Mesodermal cell (in vitro differentiated cells): ENCODE data around the gene PCDH15.
"Not testable (repeated sequence)": the region's sequence is repeated elsewhere in the genome, so short reads cannot be mapped to it uniquely, and the experiment has no call there.

Experiments used
- H3K27ac ChIP-seq: 2 replicates; pipeline ENCODE4 v1.7.0; 2013; ENCODE audit warnings: mild to moderate bottlenecking, low read depth, low read length, moderate library complexity; ENCODE audit not compliant: severe bottlenecking
- H3K36me3 ChIP-seq: 2 replicates; pipeline ENCODE4 v1.7.1; 2013; ENCODE audit warnings: mild to moderate bottlenecking, low read length, moderate library complexity; ENCODE audit not compliant: control insufficient read depth, insufficient read depth
- H3K4me1 ChIP-seq: one replicate; pipeline ENCODE4 v1.7.1; 2013; ENCODE audit warnings: mild to moderate bottlenecking, low read length; ENCODE audit not compliant: insufficient read depth, control insufficient read depth, poor library complexity, severe bottlenecking
- H3K4me3 ChIP-seq: 2 replicates; pipeline ENCODE4 v1.7.0; 2013; ENCODE audit warnings: low read length, control low read depth, mild to moderate bottlenecking; ENCODE audit not compliant: insufficient read depth, poor library complexity, severe bottlenecking; ENCODE audit errors: extremely low read depth
- H3K9me3 ChIP-seq: 2 replicates; pipeline ENCODE4 v1.7.1; 2013; ENCODE audit warnings: mild to moderate bottlenecking, low read length, moderate library complexity; ENCODE audit not compliant: control insufficient read depth
- WGBS, 2 experiments: methylation state at CpG; one replicate each; pipeline ENCODE4 v1.1.5; 2013; ENCODE audit warnings: missing lambda C conversion rate in 2 of 2; ENCODE audit not compliant: insufficient coverage in 2 of 2; 5-methylcytosine and 5-hydroxymethylcytosine counted together

PCDH15 gene

DNA sequence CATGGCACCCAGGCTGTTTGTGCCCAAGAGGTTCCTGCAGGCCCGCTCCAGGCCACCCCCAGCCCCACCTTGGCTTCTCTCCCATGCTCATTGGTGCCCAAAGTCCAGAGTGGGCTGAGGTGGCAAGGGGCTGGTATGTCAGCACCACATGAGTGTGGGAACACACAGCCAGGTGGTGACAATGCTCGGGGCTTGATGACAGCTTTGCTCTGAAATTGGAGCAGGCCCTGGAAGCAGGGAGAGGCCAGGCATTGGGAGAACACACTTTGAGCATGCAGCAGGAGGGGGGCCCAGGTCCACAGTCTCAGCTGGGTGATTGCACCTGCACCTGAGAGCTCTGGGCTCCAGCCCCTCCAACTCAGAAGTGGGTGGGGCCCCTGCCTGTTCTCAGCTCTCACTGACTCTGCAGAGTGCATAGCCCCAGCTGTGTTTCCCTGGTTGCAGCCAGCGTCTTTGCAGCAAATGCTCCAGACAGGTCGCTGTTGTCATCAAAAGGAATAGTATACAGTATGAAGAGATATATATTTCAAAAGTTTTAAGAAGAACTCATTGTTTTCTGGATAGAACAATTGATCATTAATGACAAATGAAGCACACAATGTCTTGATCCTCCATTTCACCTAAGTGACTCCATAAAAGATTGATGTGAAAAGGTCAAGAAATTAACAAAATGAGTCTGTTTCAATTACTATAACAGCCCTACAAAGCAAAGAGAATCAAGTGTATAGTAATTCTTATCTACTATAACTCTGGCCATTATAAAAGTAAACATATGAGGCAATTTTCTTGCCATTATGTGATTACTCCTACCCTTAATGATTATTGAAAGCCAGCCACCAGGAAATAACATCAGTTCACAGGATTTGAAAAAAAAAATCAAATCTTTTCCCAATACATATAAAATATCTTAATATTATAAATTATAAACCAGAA, 848.1 kb downstream of the PCDH15 start:
- Histone ChIP-seq H3K4me3 (no peak overlapping the region), H3K27ac (no peak overlapping the region), H3K4me1 (peaks cover 6% of the 10 kb centered on the region), H3K9me3 (peaks cover 11% of the 10 kb centered on the region), H3K36me3 (no peaks in the 10 kb centered on the region)
- WGBS, 2 experiments, result 77 to 80% methylated on average over 1 to 2 of the region's 4 CpGs

DNA sequence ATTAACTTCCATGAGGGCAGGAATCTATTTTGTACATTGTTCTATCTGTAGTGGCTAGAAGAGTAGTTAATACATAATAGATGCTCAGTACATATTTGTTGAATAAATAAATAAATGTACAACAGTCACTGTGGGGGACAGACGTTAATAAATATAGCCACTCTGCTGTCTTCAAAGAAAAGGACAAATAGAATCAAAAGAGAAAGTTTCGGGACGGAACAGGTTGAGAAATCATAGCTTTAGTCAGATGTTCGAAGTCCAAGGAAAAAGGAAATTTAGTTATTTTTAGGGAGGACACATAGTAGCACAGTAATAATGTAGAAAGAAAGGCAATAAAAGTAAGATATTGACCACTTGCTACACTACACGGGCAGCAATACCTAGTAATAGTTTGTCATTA, 861.4 kb downstream of the PCDH15 start:
- Histone ChIP-seq H3K9me3 (no peaks in the 10 kb centered on the region), H3K36me3 (no peaks in the 10 kb centered on the region), H3K4me1 (no peaks in the 10 kb centered on the region), H3K4me3 (no peak overlapping the region), H3K27ac (no peak overlapping the region)
- WGBS, 2 experiments, result 67 to 80% methylated on average over 3 of the region's 5 CpGs

DNA sequence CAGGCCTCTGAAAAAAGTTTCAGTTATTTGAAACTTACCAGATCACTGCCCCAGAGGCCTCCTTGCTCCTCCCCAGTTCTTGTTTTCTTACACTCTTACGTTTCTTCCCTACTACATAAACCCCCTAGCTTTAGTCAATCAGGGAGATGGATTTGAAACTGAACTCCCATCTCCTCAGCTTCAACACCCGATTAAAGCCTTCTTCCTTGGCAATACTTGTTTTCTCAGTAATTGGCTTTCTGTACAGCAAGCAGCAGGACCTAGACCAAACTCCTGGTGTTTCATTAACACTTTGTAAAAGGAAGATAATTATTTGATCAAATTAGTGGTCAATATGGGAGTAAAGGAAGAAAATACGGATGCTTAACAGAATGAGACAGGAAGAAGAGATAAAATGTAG, 870.4 kb downstream of the PCDH15 start:
- Histone ChIP-seq H3K36me3 (no peaks in the 10 kb centered on the region), H3K27ac (no peak overlapping the region), H3K4me1 (no peaks in the 10 kb centered on the region), H3K9me3 (no peaks in the 10 kb centered on the region), H3K4me3 (no peak overlapping the region)
- 50 to 53% methylated on average over 2 to 3 of the region's 3 CpGs for WGBS, 2 experiments

DNA sequence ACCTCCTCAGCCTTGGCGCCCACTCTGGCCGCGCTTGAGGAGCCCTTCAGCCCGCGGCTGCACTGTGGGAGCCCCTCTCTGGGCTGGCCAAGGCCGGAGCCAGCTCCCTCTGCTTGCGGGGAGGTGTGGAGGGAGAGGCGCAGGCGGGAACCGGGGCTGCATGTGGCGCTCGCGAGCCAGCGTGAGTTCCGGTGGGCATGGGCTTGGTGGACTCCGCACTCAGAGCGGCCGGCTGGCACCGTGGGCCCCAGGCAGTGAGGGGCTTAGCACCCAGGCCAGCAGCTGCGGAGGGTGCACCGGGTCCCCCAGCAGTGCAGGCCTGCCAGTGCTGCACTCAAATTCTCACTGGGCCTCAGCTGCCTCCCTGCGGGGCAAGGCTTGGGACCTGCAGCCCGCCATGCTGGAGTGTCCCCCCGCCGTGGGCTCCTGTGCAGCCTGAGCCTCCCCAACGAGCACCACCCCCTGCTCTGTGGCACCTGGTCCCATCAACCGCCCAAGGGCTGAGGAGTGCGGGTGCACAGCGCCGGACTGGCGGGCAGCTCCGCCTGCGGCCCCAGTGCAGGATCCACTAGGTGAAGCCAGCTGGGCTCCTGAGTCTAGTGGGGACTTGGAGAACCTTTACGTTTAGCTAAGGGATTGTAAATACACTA, 876.9 kb downstream of the PCDH15 start:
- not testable (repeated sequence) for H3K36me3 ChIP-seq, H3K4me3 ChIP-seq, H3K4me1 ChIP-seq, H3K27ac ChIP-seq, H3K9me3 ChIP-seq
- WGBS, 2 experiments, result 93 to 98% methylated on average over 22 to 25 of the region's 34 CpGs

DNA sequence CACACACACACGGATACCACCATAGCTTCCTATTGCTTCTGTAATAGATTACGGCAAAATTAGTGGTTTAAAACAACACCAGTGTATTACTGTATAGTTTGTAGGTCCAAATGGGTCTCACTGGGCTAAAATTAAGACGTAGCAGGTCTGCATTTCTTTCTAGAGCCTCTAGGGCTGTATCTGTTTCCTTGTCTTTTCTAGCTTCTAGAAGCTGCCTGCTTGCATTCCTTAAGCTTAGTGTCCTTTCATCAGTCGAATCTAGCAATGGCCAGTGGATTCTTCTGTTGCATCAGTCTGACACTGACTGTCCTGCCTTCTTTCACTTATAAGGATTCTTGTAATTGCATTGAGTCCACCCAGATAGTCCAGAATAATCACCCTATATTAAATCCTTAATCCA, 882.3 kb downstream of the PCDH15 start:
- Histone ChIP-seq H3K9me3 (no peaks in the 10 kb centered on the region), H3K4me3 (no peak overlapping the region), H3K27ac (no peak overlapping the region), H3K4me1 (no peaks in the 10 kb centered on the region), H3K36me3 (no peaks in the 10 kb centered on the region)
- 39 to 68% methylated on average over 2 to 3 of the region's 4 CpGs for WGBS, 2 experiments

DNA sequence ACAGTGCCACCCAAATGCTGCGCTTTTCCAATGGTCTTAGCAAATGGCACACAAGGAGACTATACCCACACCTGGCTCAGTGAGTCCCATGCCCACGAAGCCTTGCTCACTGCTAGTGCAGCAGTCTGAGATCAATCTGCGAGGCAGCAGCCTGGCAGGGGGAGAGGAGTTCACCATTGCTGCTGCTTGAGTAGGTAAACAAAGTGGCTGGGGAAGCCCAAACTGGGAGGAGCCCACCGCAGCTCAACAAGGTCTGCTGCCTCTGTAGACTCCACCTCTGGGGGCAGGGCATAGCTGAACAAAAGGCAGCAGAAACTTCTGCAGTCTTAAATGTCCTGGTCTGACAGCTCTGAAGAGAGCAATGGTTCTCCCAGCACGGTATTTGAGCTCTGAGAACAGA, 891.2 kb downstream of the PCDH15 start:
- WGBS, 2 experiments, result 84 to 89% methylated on average over 4 of the region's 5 CpGs
- Histone ChIP-seq H3K9me3 (no peaks in the 10 kb centered on the region), H3K27ac (no peak overlapping the region), H3K36me3 (no peaks in the 10 kb centered on the region), H3K4me1 (no peaks in the 10 kb centered on the region), H3K4me3 (no peak overlapping the region)

DNA sequence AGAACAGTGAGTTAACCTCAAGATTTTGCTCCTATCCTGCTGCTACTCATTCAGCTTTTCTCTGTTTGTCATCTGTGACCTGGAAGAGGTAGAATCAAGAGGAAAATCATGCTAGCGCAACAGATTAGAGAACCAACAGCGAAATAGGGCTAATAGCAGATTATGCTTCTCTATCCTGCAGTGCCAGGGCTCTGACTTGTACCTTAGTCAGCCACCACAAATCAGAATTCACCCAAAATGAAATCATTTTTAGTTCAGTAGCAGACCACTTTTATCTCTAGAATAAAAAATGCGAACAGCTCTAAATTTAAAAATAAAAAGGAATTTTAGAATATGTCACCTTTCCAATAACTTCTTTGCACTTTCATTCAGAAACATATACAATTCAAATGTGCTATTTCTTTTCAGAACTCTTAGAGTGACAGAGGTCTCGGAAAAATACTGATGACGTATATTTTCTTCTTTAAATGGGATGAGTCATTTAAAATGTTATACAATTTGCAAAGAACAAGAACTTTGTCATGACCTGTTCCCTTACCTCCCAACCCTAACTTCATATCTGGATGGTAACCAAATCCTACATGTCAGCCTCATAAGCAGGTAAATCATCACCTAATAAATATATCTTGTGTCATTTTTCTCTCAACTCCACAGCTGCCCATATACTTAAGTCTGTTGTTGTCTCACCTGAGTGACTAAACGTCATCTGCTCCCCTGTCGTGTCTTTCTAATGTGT, 896.4 kb downstream of the PCDH15 start:
- Histone ChIP-seq H3K4me1 (no peaks in the 10 kb centered on the region), H3K36me3 (no peaks in the 10 kb centered on the region), H3K4me3 (no peak overlapping the region), H3K27ac (no peak overlapping the region), H3K9me3 (no peaks in the 10 kb centered on the region)
- 71 to 87% methylated on average over 4 to 5 of the region's 7 CpGs for WGBS, 2 experiments

DNA sequence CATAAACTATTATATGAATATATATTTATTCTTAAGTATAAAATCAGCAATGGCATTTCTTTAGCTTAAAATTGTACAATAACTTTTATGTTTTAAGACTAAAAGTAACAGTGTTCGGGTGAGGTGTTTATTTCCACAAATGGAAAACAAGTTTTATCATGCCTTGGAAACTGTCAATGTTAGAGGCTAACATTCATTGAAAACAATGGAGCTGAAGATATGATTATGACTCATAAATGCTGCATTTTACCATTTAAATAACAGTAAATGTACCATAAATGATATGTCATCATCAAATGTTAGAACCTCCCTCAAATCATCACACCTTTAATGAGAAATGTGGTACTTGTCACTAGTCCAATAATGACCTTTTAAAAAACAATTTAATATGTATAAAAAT, 897.3 kb downstream of the PCDH15 start:
- Histone ChIP-seq H3K4me3 (no peak overlapping the region), H3K27ac (no peak overlapping the region), H3K9me3 (no peaks in the 10 kb centered on the region), H3K4me1 (no peaks in the 10 kb centered on the region), H3K36me3 (no peaks in the 10 kb centered on the region)
- no CpG with 5 or more reads among the region's 1 CpG for WGBS, 2 experiments

DNA sequence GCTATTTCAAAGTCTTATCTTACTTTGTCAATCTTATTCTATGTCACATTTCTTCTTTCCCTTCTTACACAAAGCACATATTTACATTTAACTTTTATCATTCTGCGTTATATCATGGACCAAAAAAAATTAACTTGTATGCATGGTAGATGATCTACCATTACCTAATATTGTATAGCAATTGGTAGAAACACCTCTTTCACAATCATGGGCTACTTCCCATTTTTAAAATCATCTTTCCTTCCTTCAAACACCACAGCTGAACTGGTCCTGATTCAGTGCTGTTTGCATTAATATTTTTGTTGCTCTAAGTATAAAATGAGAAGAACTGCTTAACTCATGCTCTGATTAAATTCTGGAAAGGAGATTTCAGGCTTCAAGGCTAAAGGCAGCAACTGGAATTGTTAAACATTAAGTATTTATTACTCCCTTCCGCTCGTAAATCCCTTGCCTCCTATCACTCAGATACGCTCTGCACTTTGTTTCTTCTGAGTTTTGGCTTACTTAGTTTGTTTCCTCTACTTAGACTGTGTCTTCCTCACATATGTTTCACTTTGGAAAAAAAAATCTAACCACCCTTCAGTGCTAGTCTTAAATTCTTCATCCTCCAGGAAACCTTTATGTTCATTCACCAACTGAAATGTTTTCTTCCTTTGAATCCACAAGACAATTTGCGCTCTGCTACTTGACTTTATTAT, 901.4 kb downstream of the PCDH15 start:
- 94 to 100% methylated on average over 1 to 4 of the region's 5 CpGs for WGBS, 2 experiments
- no peaks in the 10 kb centered on the region for H3K4me1 ChIP-seq

DNA sequence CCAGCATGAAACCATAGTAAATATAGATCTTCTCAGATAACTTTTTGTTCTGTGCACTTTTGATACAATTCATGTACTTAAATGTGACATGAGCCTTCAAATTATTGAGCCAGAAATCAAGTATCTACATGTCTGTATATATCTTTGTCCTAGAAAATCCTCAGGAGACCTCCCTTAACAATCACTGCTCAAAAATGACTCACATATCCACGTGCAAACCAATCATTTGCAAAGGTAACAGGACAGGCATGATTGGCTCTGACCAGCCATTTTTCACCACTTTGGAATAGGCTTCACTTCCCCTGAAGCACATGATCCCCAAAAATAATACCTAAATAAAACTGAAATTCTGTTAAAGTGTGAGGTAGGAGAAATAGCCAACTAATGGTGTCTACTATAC, 902.5 kb downstream of the PCDH15 start:
- Histone ChIP-seq H3K36me3 (no peaks in the 10 kb centered on the region), H3K4me1 (no peaks in the 10 kb centered on the region), H3K9me3 (no peaks in the 10 kb centered on the region), H3K4me3 (no peak overlapping the region), H3K27ac (no peak overlapping the region)
- WGBS, 2 experiments, result 71% methylated on average over 1 of the region's 1 CpG; no CpG with 5 or more reads in 1 of the 2 experiments

More for the DNA sequence above, 901.4 kb downstream of the PCDH15 start:
- H3K36me3 ChIP-seq, result no peaks in the 10 kb centered on the region
- no peaks in the 10 kb centered on the region for H3K9me3 ChIP-seq
- no peak overlapping the region for H3K27ac ChIP-seq
- no peak overlapping the region for H3K4me3 ChIP-seq
